GM12878 (cell line): Measurements from ENCODE around the gene IL1RAP. TPM values are rescaled to one million over a fixed set of nuclear protein-coding genes. Genes with fewer than 3 reads are reported as not detected.

Experiments
- ATAC-seq: fragments of 200-7000 bp; cut with Tn5 transposase; 3 replicates; pipeline ENCODE4 v1.9.1; 2020; ENCODE audit warnings: mild to moderate bottlenecking, moderate library complexity
- BruUV-seq: library from RNA; stranded (reverse); fragments of 400-500 nt; replicated peaks from 2 replicates; lab custom pipeline; 2021; lab: Mats Ljungman, UMichigan
- CTCF ChIA-PET: fragments of 300-600 bp; sonication (Branson Sonifier 250); formaldehyde crosslinking; extraction: SDS; loops from one replicate; lab custom pipeline; 2021; ENCODE audit warnings: inconsistent platforms; lab: Yijun Ruan, JAX
- POLR2A ChIA-PET: fragments of 350-600 bp; formaldehyde crosslinking; extraction: SDS; loops from one replicate; lab custom pipeline; 2021; ENCODE audit warnings: inconsistent platforms; lab: Charles Lee
- RAD21 ChIA-PET: fragments of 300-600 bp; sonication (Branson Sonifier 250); formaldehyde crosslinking; loops from one replicate; lab custom pipeline; 2023; ENCODE audit warnings: antibody characterized with exemption; ENCODE audit not compliant: unreplicated experiment; lab: Charles Lee
- SMC1A ChIA-PET: fragments of 300-600 bp; sonication (Branson Sonifier 250); formaldehyde crosslinking; loops from one replicate; lab custom pipeline; 2023; ENCODE audit not compliant: unreplicated experiment, uncharacterized antibody; lab: Charles Lee
- DNase-seq: peaks from one replicate; pipeline ENCODE4 v3.0.0-alpha.2; 2011; ENCODE audit warnings: low read depth, low spot score
- FAIRE-seq: peaks from 3 replicates; lab custom pipeline; 2011; peaks lifted over from hg19 to GRCh38; lab: Jason Lieb, UNC
- H2AFZ ChIP-seq: 2 replicates; pipeline ENCODE4 v1.6.0; 2011; ENCODE audit warnings: low read depth, low read length, control low read depth; ENCODE audit not compliant: control insufficient read depth
- H3K27ac ChIP-seq: 2 replicates; pipeline ENCODE4 v1.5.1; 2011; ENCODE audit warnings: control low read depth; ENCODE audit not compliant: control insufficient read depth, insufficient read depth
- H3K27me3 ChIP-seq, 2 experiments: replicated peaks in 1 of 2; 2 replicates each; pipeline versions ENCODE4 v1.6.0 to v1.6.1; 2011; ENCODE audit warnings: low read length in 1 of 2; ENCODE audit not compliant: control insufficient read depth in 2 of 2, insufficient read depth in 2 of 2
- H3K36me3 ChIP-seq, 2 experiments: 2 replicates each; pipeline ENCODE4 v1.5.1; 2011; ENCODE audit warnings: low read length in 1 of 2; ENCODE audit not compliant: control insufficient read depth in 2 of 2, insufficient read depth in 2 of 2
- H3K4me1 ChIP-seq: 2 replicates; pipeline ENCODE4 v1.6.1; 2011; ENCODE audit warnings: mild to moderate bottlenecking, low read length, moderate library complexity, mixed read lengths; ENCODE audit not compliant: control insufficient read depth, insufficient read depth
- H3K4me2 ChIP-seq: 2 replicates; pipeline ENCODE4 v1.6.0; 2011; ENCODE audit warnings: control low read depth; ENCODE audit not compliant: control insufficient read depth, insufficient read depth
- H3K4me3 ChIP-seq: fragments of 200-600 bp; sonication (generic); 2 replicates; pipeline ENCODE4 v1.5.1; 2016
- H3K79me2 ChIP-seq: 2 replicates; pipeline ENCODE4 v1.6.0; 2011; ENCODE audit warnings: low read length; ENCODE audit not compliant: control insufficient read depth, insufficient read depth
- H3K9ac ChIP-seq: 2 replicates; pipeline ENCODE4 v1.8.0; 2011; ENCODE audit warnings: low read length, control low read depth, mixed read lengths; ENCODE audit not compliant: control insufficient read depth, insufficient read depth
- H3K9me3 ChIP-seq: replicated peaks from 3 replicates; pipeline ENCODE4 v1.5.1; 2011; ENCODE audit warnings: mild to moderate bottlenecking, low read length; ENCODE audit not compliant: control insufficient read depth, insufficient read depth
- H4K20me1 ChIP-seq: 2 replicates; pipeline ENCODE4 v1.6.0; 2011; ENCODE audit not compliant: control insufficient read depth, insufficient read depth
- BCL11A ChIP-seq: IDR thresholded peaks from 2 replicates; pipeline ENCODE4 v1.6.1; 2011; ENCODE audit warnings: low read depth, low read length
- CBFB ChIP-seq: IDR thresholded peaks from 2 replicates; pipeline ENCODE4 v1.6.1; 2016; ENCODE audit warnings: antibody characterized with exemption, low read depth
- CREM ChIP-seq: IDR thresholded peaks from 2 replicates; pipeline ENCODE4 v1.6.1; 2014; ENCODE audit warnings: antibody characterized with exemption, low read depth
- EZH2 ChIP-seq: IDR thresholded peaks from 2 replicates; pipeline ENCODE4 v1.6.1; 2012; ENCODE audit warnings: low read depth, mild to moderate bottlenecking, control low read depth, inconsistent platforms, low read length, borderline replicate concordance; ENCODE audit not compliant: control insufficient read depth
- IKZF2 ChIP-seq, 2 experiments: fragments of 450-650 bp; IDR thresholded peaks; 2 replicates each; pipeline ENCODE4 v1.6.1; 2017; ENCODE audit warnings: mild to moderate bottlenecking in 2 of 2, moderate library complexity in 2 of 2
- KLF5 ChIP-seq: fragments of 450-650 bp; IDR thresholded peaks from 2 replicates; pipeline ENCODE4 v1.6.1; 2014; ENCODE audit warnings: mild to moderate bottlenecking; ENCODE audit not compliant: partially characterized antibody
- MEF2A ChIP-seq: IDR thresholded peaks from 2 replicates; pipeline ENCODE4 v1.6.1; 2011; ENCODE audit warnings: low read depth, mild to moderate bottlenecking, low read length, moderate library complexity; ENCODE audit not compliant: insufficient read depth
- MTA3 ChIP-seq: IDR thresholded peaks from 2 replicates; pipeline ENCODE4 v1.6.1; 2012; ENCODE audit warnings: low read length, inconsistent platforms, borderline replicate concordance
- NFYB ChIP-seq: IDR thresholded peaks from 2 replicates; pipeline ENCODE4 v1.6.1; 2011; ENCODE audit warnings: low read depth, mild to moderate bottlenecking, low read length, improper control_type of control experiment, moderate library complexity; ENCODE audit not compliant: insufficient read depth
- NKRF ChIP-seq: fragments of 450-650 bp; conservative IDR thresholded peaks from 2 replicates; pipeline ENCODE4 v1.6.1; 2017; ENCODE audit warnings: mild to moderate bottlenecking, moderate library complexity
- SMAD1 ChIP-seq: fragments of 450-650 bp; IDR thresholded peaks from 2 replicates; pipeline ENCODE4 v1.6.1; 2018; ENCODE audit warnings: mild to moderate bottlenecking, low read depth; ENCODE audit not compliant: partially characterized antibody
- SPI1 ChIP-seq: IDR thresholded peaks from 2 replicates; pipeline ENCODE4 v1.6.1; 2011; ENCODE audit warnings: low read depth, mild to moderate bottlenecking, low read length, moderate library complexity, borderline replicate concordance; ENCODE audit not compliant: insufficient read depth
- YY1 ChIP-seq: IDR thresholded peaks from 2 replicates; pipeline ENCODE4 v1.6.1; 2011; ENCODE audit warnings: low read depth, mild to moderate bottlenecking, low read length
- WGBS: methylation state at CpG from one replicate; pipeline ENCODE4 v1.1.6; 2016; ENCODE audit warnings: low lambda C conversion rate; ENCODE audit not compliant: insufficient replicate concordance, insufficient coverage; ENCODE audit errors: missing lambda C conversion rate; 5-methylcytosine and 5-hydroxymethylcytosine counted together
- in situ Hi-C: fragments of 300-500 bp; cut with MboI; formaldehyde crosslinking; loops from 9 replicates; pipeline ENCODE4 v1.14.3; 2018; ENCODE audit warnings: mixed read lengths
- intact Hi-C: fragments of 100-400 bp; cut with micrococcal nuclease; formaldehyde crosslinking; loops from one replicate; pipeline ENCODE4 v1.14.2; 2022; ENCODE audit not compliant: unreplicated experiment
- polyA plus RNA-seq, 11 experiments: library from polyadenylated mRNA; depleted of rRNA in 4 of 11; unstranded in 6 of 11; stranded (reverse) in 5 of 11; fragments of >200 nt; fragmentation: Nextera tagmentation in 4 of 11; fragmentation: Illumina TruSeq in 1 of 11; extraction: Ambion mirVana in 4 of 11; extraction: Trizol in 1 of 11; gene quantifications; 1 replicate in 1 of 11; 2 replicates in 10 of 11; pipeline versions ENCODE4 v1.2.1 to v1.2.3, GENCODE V29; 2011 to 2016; ENCODE audit warnings: inconsistent platforms in 2 of 11, missing spikeins in 2 of 11, low read depth in 1 of 11
- total RNA-seq, 4 experiments: library from RNA; depleted of rRNA in 3 of 4; stranded (reverse); fragments of >200 nt in 3 of 4; fragmentation: Illumina TruSeq in 1 of 4; extraction: Trizol in 1 of 4; gene quantifications; 2 replicates each; pipeline versions ENCODE4 v1.2.1 to v1.2.3, GENCODE V29; 2013 to 2021
- TF ChIP-seq, protein P1 (sequence below): fragments of 450-650 bp; IDR thresholded peaks from 2 replicates; pipeline ENCODE4 v1.6.1; 2017; ENCODE audit warnings: mild to moderate bottlenecking
- TF ChIP-seq, protein P2 (sequence below): fragments of 450-650 bp; formaldehyde crosslinking; IDR thresholded peaks from 2 replicates; pipeline ENCODE4 v1.5.0; 2022; ENCODE audit warnings: mild to moderate bottlenecking, missing genetic modification characterization

IL1RAP gene
- total and polyA plus RNA-seq, 10 of the 15 experiments (the other 5 are each of a cell fraction or from before 2014, with no cell fraction given), result 0.17 to 1.0 (median 0.44) TPM; not detected in 1

DNA sequence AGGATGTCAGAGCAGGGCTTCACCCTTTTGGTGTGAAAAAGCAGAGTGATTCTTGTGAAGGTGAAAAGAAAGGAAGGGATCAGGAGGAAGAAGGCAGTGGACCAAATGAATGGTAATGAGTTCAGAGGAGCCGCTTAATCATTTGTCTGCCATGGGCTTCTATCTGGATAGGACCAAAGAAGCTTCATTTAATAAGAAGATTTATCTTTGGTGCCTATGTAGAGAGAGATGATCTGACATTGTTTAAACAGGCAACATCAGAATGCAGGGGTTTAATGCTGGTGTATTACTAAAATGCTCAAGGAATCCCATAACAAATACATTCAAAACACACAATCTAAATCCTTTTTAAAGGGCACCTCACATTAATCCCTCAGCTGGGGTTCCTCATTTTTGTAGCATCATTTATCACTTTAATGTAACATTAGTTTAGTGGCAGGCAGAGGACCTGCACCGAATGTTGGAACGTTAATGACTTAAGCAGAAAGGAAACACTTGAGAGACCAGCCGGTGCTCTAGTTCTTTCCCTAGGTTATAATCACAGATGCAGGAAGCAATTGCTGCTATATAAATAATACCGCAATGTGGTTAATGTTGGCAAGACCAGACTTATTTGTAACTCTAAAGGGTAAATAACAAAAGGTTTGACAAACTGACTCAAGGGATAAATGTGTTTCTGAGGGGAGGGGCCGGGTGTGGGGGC lies 27.9 kb upstream of the IL1RAP start (continued):
- TF ChIP-seq SMAD1 (no peak), CBFB (no peak), BCL11A (no peak), CREM (no peak), MTA3 (no peak), NKRF (no peak), SPI1 (no peak), KLF5 (no peak)
- TF ChIP-seq, protein P1, sequence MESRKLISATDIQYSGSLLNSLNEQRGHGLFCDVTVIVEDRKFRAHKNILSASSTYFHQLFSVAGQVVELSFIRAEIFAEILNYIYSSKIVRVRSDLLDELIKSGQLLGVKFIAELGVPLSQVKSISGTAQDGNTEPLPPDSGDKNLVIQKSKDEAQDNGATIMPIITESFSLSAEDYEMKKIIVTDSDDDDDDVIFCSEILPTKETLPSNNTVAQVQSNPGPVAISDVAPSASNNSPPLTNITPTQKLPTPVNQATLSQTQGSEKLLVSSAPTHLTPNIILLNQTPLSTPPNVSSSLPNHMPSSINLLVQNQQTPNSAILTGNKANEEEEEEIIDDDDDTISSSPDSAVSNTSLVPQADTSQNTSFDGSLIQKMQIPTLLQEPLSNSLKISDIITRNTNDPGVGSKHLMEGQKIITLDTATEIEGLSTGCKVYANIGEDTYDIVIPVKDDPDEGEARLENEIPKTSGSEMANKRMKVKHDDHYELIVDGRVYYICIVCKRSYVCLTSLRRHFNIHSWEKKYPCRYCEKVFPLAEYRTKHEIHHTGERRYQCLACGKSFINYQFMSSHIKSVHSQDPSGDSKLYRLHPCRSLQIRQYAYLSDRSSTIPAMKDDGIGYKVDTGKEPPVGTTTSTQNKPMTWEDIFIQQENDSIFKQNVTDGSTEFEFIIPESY, result no peak
- TF ChIP-seq, all 136 proteins: peak for 0

DNA sequence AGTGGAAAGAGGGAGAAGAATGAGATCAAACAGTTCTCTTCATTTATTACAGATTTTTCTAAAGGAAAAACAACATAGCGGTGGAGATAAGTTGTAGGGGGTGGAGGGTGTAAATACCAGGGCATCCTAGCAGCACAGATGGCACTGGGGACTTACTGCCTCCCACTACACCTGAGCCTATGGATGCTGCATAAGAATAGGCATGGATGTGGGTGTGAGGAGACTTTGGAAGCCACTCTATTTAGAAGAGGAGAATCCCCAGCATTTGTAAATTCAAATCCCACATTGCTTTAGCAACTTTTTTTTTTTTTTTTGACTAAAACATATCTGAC lies 27.4 kb upstream of the IL1RAP start:
- no peaks in the 10 kb centered on the region for H3K79me2 ChIP-seq
- 10% methylated on average over 1 of the region's 1 CpG for WGBS
- H3K9me3 ChIP-seq, result no peaks in the 10 kb centered on the region
- no TSS peak for BruUV-seq
- H3K4me2 ChIP-seq, result no peak overlapping the region
- H3K36me3 ChIP-seq, result no peaks in the 10 kb centered on the region
- no peaks in the 10 kb centered on the region for H4K20me1 ChIP-seq
- H3K27ac ChIP-seq, result no peak overlapping the region
- intact Hi-C loops (no loop called here), in situ Hi-C loops (no loop called here)
- DNase-seq (no peak), ATAC-seq (no peak), FAIRE-seq (no peak)
- no peak overlapping the region for H3K4me3 ChIP-seq
- H3K27me3 ChIP-seq, result no peaks in the 10 kb centered on the region; a peak in 1 of 4 replicates
- ChIA-PET POLR2A (no interaction called here), SMC1A (no interaction called here), CTCF (no interaction called here), RAD21 (no interaction called here)
- H2AFZ ChIP-seq, result no peak overlapping the region
- no peaks in the 10 kb centered on the region; the same call in 1 of the 2 replicates for H3K4me1 ChIP-seq
- no peak overlapping the region for H3K9ac ChIP-seq
- no peak for TF ChIP-seq NFYB
- TF ChIP-seq SMAD1, result no peak
- TF ChIP-seq YY1, result no peak
- TF ChIP-seq, protein P2, sequence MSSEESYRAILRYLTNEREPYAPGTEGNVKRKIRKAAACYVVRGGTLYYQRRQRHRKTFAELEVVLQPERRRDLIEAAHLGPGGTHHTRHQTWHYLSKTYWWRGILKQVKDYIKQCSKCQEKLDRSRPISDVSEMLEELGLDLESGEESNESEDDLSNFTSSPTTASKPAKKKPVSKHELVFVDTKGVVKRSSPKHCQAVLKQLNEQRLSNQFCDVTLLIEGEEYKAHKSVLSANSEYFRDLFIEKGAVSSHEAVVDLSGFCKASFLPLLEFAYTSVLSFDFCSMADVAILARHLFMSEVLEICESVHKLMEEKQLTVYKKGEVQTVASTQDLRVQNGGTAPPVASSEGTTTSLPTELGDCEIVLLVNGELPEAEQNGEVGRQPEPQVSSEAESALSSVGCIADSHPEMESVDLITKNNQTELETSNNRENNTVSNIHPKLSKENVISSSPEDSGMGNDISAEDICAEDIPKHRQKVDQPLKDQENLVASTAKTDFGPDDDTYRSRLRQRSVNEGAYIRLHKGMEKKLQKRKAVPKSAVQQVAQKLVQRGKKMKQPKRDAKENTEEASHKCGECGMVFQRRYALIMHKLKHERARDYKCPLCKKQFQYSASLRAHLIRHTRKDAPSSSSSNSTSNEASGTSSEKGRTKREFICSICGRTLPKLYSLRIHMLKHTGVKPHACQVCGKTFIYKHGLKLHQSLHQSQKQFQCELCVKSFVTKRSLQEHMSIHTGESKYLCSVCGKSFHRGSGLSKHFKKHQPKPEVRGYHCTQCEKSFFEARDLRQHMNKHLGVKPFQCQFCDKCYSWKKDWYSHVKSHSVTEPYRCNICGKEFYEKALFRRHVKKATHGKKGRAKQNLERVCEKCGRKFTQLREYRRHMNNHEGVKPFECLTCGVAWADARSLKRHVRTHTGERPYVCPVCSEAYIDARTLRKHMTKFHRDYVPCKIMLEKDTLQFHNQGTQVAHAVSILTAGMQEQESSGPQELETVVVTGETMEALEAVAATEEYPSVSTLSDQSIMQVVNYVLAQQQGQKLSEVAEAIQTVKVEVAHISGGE (CRISPR knock-in tag), result no peak
- TF ChIP-seq IKZF2 (IDR thresholded peaks at IDR 0.05), result no peak
- no peak for TF ChIP-seq MEF2A
- TF ChIP-seq EZH2, result no peak
